IMR-90 (cell line): Measurements from ENCODE around the gene ZRANB3. TPM values are rescaled to one million over a fixed set of nuclear protein-coding genes. Genes with fewer than 3 reads are reported as not detected.

Source experiments
- ATAC-seq: fragments of 200-7000 bp; cut with Tn5 transposase; 2 replicates; pipeline ENCODE4 v1.9.1; 2020; ENCODE audit warnings: low read depth, mild to moderate bottlenecking, moderate library complexity
- BruUV-seq: library from RNA; stranded (reverse); fragments of 400-500 nt; replicated peaks from 2 replicates; lab custom pipeline; 2021; lab: Mats Ljungman, UMichigan
- CTCF ChIA-PET: fragments of 300-600 bp; formaldehyde crosslinking; extraction: SDS; loops from one replicate; lab custom pipeline; 2021; ENCODE audit warnings: antibody characterized with exemption; lab: Yijun Ruan, JAX
- POLR2A ChIA-PET: fragments of 300-600 bp; sonication (Branson Sonifier 250); formaldehyde crosslinking; loops from one replicate; lab custom pipeline; 2022; ENCODE audit warnings: antibody characterized with exemption; ENCODE audit not compliant: unreplicated experiment; lab: Charles Lee
- DNase-seq: peaks from one replicate; pipeline ENCODE4 v3.0.0; 2013
- H2AFZ ChIP-seq: replicated peaks from 2 replicates; pipeline ENCODE3; 2013; ENCODE audit warnings: low read length, mild to moderate bottlenecking; ENCODE audit not compliant: poor library complexity
- H2AK5ac ChIP-seq: 2 replicates; pipeline ENCODE4 v1.6.1; 2013; ENCODE audit warnings: low read depth, low read length, inconsistent platforms
- H2AK9ac ChIP-seq: replicated peaks from 2 replicates; pipeline ENCODE3; 2013; ENCODE audit warnings: mild to moderate bottlenecking, low read depth, low read length, moderate library complexity; ENCODE audit not compliant: poor library complexity
- H2BK120ac ChIP-seq: 2 replicates; pipeline ENCODE4 v1.6.1; 2013; ENCODE audit warnings: low read depth, low read length, inconsistent platforms
- H2BK15ac ChIP-seq: 3 replicates; pipeline ENCODE4 v1.6.1; 2013; ENCODE audit warnings: low read depth, low read length, inconsistent platforms
- H2BK20ac ChIP-seq: 2 replicates; pipeline ENCODE4 v1.6.1; 2013; ENCODE audit warnings: low read depth, mild to moderate bottlenecking, inconsistent platforms, low read length, moderate library complexity
- H2BK5ac ChIP-seq: 2 replicates; pipeline ENCODE4 v1.6.1; 2013; ENCODE audit warnings: mild to moderate bottlenecking, low read depth, low read length, inconsistent platforms; ENCODE audit not compliant: poor library complexity, severe bottlenecking
- H3K14ac ChIP-seq: replicated peaks from 2 replicates; pipeline ENCODE4 v1.6.1; 2013; ENCODE audit warnings: low read depth, low read length, inconsistent platforms
- H3K18ac ChIP-seq: 2 replicates; pipeline ENCODE4 v1.6.1; 2013; ENCODE audit warnings: low read depth, low read length, control low read depth
- H3K23ac ChIP-seq: 2 replicates; pipeline ENCODE4 v1.6.1; 2013; ENCODE audit warnings: low read depth, low read length, inconsistent platforms
- H3K27ac ChIP-seq: 2 replicates; pipeline ENCODE4 v1.5.1; 2013; ENCODE audit warnings: mild to moderate bottlenecking, control low read depth, low read length; ENCODE audit not compliant: insufficient read depth
- H3K27me3 ChIP-seq: 2 replicates; pipeline ENCODE4 v1.6.1; 2013; ENCODE audit warnings: low read length; ENCODE audit not compliant: control insufficient read depth, insufficient read depth
- H3K36me3 ChIP-seq: 2 replicates; pipeline ENCODE4 v1.6.1; 2013; ENCODE audit warnings: low read length, mixed read lengths; ENCODE audit not compliant: control insufficient read depth, insufficient read depth
- H3K4ac ChIP-seq: 2 replicates; pipeline ENCODE4 v1.6.1; 2013; ENCODE audit warnings: low read depth, low read length, inconsistent platforms
- H3K4me1 ChIP-seq: 2 replicates; pipeline ENCODE4 v1.6.1; 2013; ENCODE audit warnings: low read length, mixed read lengths; ENCODE audit not compliant: control insufficient read depth, insufficient read depth
- H3K4me2 ChIP-seq: 2 replicates; pipeline ENCODE4 v1.6.1; 2013; ENCODE audit warnings: low read depth, mild to moderate bottlenecking, control low read depth, low read length, moderate library complexity
- H3K4me3 ChIP-seq: 2 replicates; pipeline ENCODE4 v1.5.1; 2013; ENCODE audit warnings: low read depth, mild to moderate bottlenecking, control low read depth, low read length, moderate library complexity; ENCODE audit not compliant: insufficient read depth
- H3K56ac ChIP-seq: 2 replicates; pipeline ENCODE4 v1.6.1; 2013; ENCODE audit warnings: low read length, inconsistent platforms; ENCODE audit not compliant: insufficient read depth; ENCODE audit errors: extremely low read depth
- H3K79me1 ChIP-seq, 2 experiments: 2 replicates each; pipeline ENCODE4 v1.6.1; 2013; ENCODE audit warnings: low read length in 2 of 2, inconsistent platforms in 1 of 2, low read depth in 1 of 2
- H3K9ac ChIP-seq: 2 replicates; pipeline ENCODE4 v1.6.1; 2013; ENCODE audit warnings: low read depth, low read length, control low read depth
- H3K9me1 ChIP-seq: 2 replicates; pipeline ENCODE4 v1.6.1; 2013; ENCODE audit warnings: low read length, inconsistent platforms; ENCODE audit not compliant: insufficient read depth
- H3K9me3 ChIP-seq: 2 replicates; pipeline ENCODE4 v1.6.1; 2013; ENCODE audit warnings: low read length; ENCODE audit not compliant: control insufficient read depth, insufficient read depth
- H4K20me1 ChIP-seq: 2 replicates; pipeline ENCODE4 v1.6.1; 2013; ENCODE audit warnings: low read length, inconsistent platforms; ENCODE audit not compliant: insufficient read depth
- H4K5ac ChIP-seq: 2 replicates; pipeline ENCODE4 v1.6.1; 2013; ENCODE audit warnings: mild to moderate bottlenecking, low read depth, low read length, control low read depth
- H4K8ac ChIP-seq, 2 experiments: 2 replicates each; pipeline ENCODE4 v1.6.1; 2013; ENCODE audit warnings: low read depth in 2 of 2, low read length in 2 of 2, control low read depth in 1 of 2, inconsistent platforms in 1 of 2
- H4K91ac ChIP-seq: 2 replicates; pipeline ENCODE4 v1.6.1; 2013; ENCODE audit warnings: low read depth, low read length, inconsistent platforms; ENCODE audit not compliant: insufficient read depth
- BHLHE40 ChIP-seq: fragments of 150-350 bp; IDR thresholded peaks from 2 replicates; pipeline ENCODE4 v1.6.1; 2016; ENCODE audit warnings: mild to moderate bottlenecking, low read depth, low read length
- CEBPB ChIP-seq: IDR thresholded peaks from 2 replicates; pipeline ENCODE4 v1.6.1; 2012; ENCODE audit warnings: low read depth, low read length, improper control_type of control experiment
- CHD1 ChIP-seq: IDR thresholded peaks from 2 replicates; pipeline ENCODE4 v1.6.1; 2012; ENCODE audit warnings: low read depth, low read length, improper control_type of control experiment
- ELK1 ChIP-seq: fragments of 150-350 bp; IDR thresholded peaks from 2 replicates; pipeline ENCODE4 v1.6.1; 2016; ENCODE audit warnings: low read depth, mild to moderate bottlenecking, low read length, moderate library complexity, borderline replicate concordance
- MAFK ChIP-seq: IDR thresholded peaks from 2 replicates; pipeline ENCODE4 v1.6.1; 2012; ENCODE audit warnings: low read depth, low read length, improper control_type of control experiment
- MAZ ChIP-seq: IDR thresholded peaks from 2 replicates; pipeline ENCODE4 v1.6.1; 2012; ENCODE audit warnings: low read depth, mild to moderate bottlenecking, low read length, improper control_type of control experiment, moderate library complexity, borderline replicate concordance
- NFE2L2 ChIP-seq: fragments of 150-350 bp; IDR thresholded peaks from 2 replicates; pipeline ENCODE4 v1.6.1; 2016; ENCODE audit warnings: low read depth, mild to moderate bottlenecking, low read length
- RAD21 ChIP-seq: IDR thresholded peaks from 2 replicates; pipeline ENCODE4 v1.6.1; 2012; ENCODE audit warnings: low read length, improper control_type of control experiment
- RCOR1 ChIP-seq: IDR thresholded peaks from 2 replicates; pipeline ENCODE4 v1.6.1; 2012; ENCODE audit warnings: mild to moderate bottlenecking, low read length, improper control_type of control experiment; ENCODE audit not compliant: insufficient replicate concordance
- USF2 ChIP-seq: fragments of 150-350 bp; IDR thresholded peaks from 2 replicates; pipeline ENCODE4 v1.6.1; 2017; ENCODE audit warnings: mild to moderate bottlenecking, antibody characterized with exemption, low read length, low read depth
- WGBS, 2 experiments: methylation state at CpG; one replicate each; pipeline versions ENCODE4 v1.1.5 to v1.1.7; 2013; ENCODE audit warnings: missing lambda C conversion rate in 2 of 2; ENCODE audit not compliant: insufficient read length in 1 of 2; ENCODE audit errors: extremely low coverage in 2 of 2; 5-methylcytosine and 5-hydroxymethylcytosine counted together
- dilution Hi-C: fragments of 300-500 bp; cut with HindIII; formaldehyde crosslinking; loops from one replicate; pipeline ENCODE4 v1.14.3; 2018; ENCODE audit warnings: low sequenced_read_pairs; ENCODE audit not compliant: unreplicated experiment
- in situ Hi-C: fragments of 300-500 bp; cut with MboI; formaldehyde crosslinking; loops from 3 replicates; pipeline ENCODE4 v1.14.3; 2019; ENCODE audit warnings: low sequenced_read_pairs, inconsistent platforms, mixed read lengths
- intact Hi-C: fragments of 100-400 bp; cut with micrococcal nuclease; formaldehyde crosslinking; loops from 2 replicates; pipeline ENCODE4 v1.10.0; 2022
- polyA plus RNA-seq, 3 experiments: library from polyadenylated mRNA; depleted of rRNA; stranded (reverse); fragments of >200 nt; gene quantifications; 2 replicates each; pipeline ENCODE4 v1.2.3, GENCODE V29; 2012; ENCODE audit warnings: low replicate concordance in 1 of 3
- total RNA-seq: library from RNA; depleted of rRNA; stranded (reverse); fragments of >200 nt; gene quantifications from 2 replicates; pipeline ENCODE4 v1.2.3, GENCODE V29; 2012

The ZRANB3 gene
- total and polyA plus RNA-seq, 2 of the 4 experiments (the other 2 are of a cell fraction) = 3.4 to 9.3 TPM

GRCh38 chr2:135311962-135312361 lies 219.1 kb downstream of the ZRANB3 start:
- CTCF ChIA-PET = interaction anchor here (0.6 to 0.7 kb wide), 2 partner anchors 144 to 273 kb away, joined by 5 read pairs; no protein-coding TSS in a partner anchor

More at GRCh38 chr2:135311962-135312361, 219.1 kb downstream of the ZRANB3 start:
- POLR2A ChIA-PET = no interaction called here
- Histone ChIP-seq H3K27me3 (no peaks in the 10 kb centered on the region), H2BK120ac (no peak overlapping the region), H4K91ac (no peak overlapping the region), H3K36me3 (no peaks in the 10 kb centered on the region), H2AK5ac (no peak overlapping the region), H3K23ac (no peak overlapping the region), H3K9ac (no peak overlapping the region), H2AK9ac (no peak overlapping the region), H3K18ac (no peak overlapping the region), H3K4me3 (no peak overlapping the region), H3K27ac (no peak overlapping the region), H3K4me2 (no peak overlapping the region), H4K20me1 (no peaks in the 10 kb centered on the region), H3K4me1 (no peaks in the 10 kb centered on the region), H2AFZ (no peak overlapping the region), H3K79me1 (no peaks in the 10 kb centered on the region), H2BK15ac (no peak overlapping the region), H2BK5ac (no peak overlapping the region), H4K8ac (no peak overlapping the region), H3K9me3 (no peaks in the 10 kb centered on the region), H4K5ac (no peak overlapping the region), H3K14ac (no peak overlapping the region), H2BK20ac (no peak overlapping the region), H3K56ac (no peak overlapping the region), H3K4ac (no peak overlapping the region), H3K9me1 (no peaks in the 10 kb centered on the region)
- ATAC-seq (no peak), DNase-seq (no peak)
- WGBS, 2 experiments = no CpG with 5 or more reads among the region's 2 CpGs
- intact Hi-C loops (no loop called here), dilution Hi-C loops (no loop called here), in situ Hi-C loops (no loop called here)
- TF ChIP-seq RAD21 = no peak
- no peak for TF ChIP-seq MAFK
- no peak for TF ChIP-seq USF2
- no peak for TF ChIP-seq ELK1
- no peak for TF ChIP-seq MAZ
- no peak for TF ChIP-seq CEBPB
- TF ChIP-seq NFE2L2 = no peak
- no peak for TF ChIP-seq BHLHE40
- TF ChIP-seq CHD1 = no peak
- TF ChIP-seq RCOR1 = no peak
- no TSS peak for BruUV-seq
